GM19328 (cell line): Measurements from ENCODE around the gene BABAM2.

ENCODE experiments used
- ATAC-seq: cut with Tn5 transposase; IDR thresholded peaks from one replicate; pipeline ENCODE4 v1.9.1; 2021; ENCODE audit warnings: mild to moderate bottlenecking, moderate library complexity; ENCODE audit not compliant: unreplicated experiment

BABAM2 gene

GRCh38 chr2:28294451-28294850 lies 403.9 kb downstream of the BABAM2 start:
- no peak for ATAC-seq

- no peak for ATAC-seq
Measured at GRCh38 chr2:28296243-28296642, 405.7 kb downstream of the BABAM2 start.

DNA sequence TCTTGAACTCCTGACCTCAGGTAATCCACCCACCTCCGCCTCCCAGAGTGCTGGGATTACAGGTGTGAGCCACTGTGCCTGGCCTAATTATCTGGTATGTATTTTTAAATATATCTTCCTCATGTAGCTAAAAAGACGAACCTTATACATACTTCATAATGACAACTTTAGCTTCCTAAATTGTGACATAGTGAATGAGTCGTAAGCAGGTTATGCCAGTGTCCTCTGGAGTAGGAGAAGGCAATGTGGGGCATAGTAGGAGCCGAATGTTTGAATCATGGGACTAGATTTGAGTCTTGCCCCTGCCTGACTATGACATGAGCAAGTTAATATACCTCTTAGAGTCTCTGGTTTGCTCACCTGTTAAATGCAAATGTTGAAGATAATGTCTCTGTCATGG lies 406.4 kb downstream of the BABAM2 start:
- no peak for ATAC-seq

- no peak for ATAC-seq
Measured at GRCh38 chr2:28297531-28297930, 407.0 kb downstream of the BABAM2 start.

DNA sequence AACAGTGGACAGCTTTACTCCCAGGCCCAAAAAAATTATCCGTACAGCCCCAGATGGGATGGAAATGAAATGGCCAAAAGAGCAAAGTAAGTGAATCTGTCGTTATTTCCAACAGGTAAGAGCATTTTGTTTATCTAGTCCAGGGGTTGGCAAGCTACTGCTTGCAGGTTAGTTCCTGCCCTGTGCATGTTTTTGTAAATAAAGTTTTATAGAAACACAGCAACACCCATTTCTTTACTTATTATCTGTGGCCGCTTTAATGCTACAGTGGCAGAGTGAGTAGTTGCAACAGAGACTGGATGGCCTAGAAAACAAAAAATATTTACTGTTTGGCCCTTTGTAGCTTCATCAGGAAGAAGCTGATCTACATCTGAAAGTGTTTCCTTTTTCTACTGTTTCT lies 407.9 kb downstream of the BABAM2 start:
- ATAC-seq = no peak

DNA sequence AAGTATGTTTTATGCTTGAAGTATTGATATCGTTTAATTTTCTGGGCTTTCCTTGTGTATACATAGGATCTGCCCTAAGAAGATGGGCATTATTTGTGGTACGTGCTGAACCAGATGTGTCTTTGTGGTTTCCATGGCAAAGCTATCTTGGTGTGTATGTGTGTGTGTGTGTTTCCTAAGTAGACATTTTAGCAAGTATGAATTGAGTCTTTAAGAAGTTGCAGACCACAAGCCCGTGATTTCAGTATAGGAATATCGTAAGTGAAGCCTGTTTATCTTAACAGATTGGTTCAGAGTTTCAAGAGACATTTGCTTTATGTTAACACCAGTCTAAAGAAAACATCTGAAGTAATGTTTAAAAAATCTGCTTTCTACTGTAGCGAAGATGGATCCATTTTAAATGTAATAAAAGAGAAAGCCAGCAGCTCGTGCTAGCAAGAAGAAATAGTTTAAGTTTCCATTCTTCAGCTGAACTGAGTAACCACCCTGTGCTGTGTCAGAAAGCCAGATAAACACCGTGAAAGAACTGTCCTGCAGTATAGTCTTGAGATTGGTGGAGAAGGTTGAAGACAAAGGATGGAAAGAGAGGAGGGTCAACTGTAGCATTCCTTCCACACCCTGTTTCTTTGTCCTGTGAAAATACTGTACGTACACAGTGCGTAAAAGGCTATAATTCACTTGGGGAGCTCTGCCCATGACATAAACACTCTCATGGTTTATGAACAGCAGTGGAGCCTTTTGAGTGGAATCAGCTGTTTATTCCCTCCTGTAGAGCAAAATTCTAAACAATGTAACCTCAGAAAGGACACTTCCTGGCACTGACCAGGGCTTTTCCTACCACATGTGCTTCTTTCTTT lies 410.2 kb downstream of the BABAM2 start:
- ATAC-seq = no peak

- ATAC-seq = no peak
Measured at GRCh38 chr2:28305202-28305601, 414.7 kb downstream of the BABAM2 start.

- ATAC-seq = no peak
Measured at GRCh38 chr2:28310107-28310506, 419.6 kb downstream of the BABAM2 start.

DNA sequence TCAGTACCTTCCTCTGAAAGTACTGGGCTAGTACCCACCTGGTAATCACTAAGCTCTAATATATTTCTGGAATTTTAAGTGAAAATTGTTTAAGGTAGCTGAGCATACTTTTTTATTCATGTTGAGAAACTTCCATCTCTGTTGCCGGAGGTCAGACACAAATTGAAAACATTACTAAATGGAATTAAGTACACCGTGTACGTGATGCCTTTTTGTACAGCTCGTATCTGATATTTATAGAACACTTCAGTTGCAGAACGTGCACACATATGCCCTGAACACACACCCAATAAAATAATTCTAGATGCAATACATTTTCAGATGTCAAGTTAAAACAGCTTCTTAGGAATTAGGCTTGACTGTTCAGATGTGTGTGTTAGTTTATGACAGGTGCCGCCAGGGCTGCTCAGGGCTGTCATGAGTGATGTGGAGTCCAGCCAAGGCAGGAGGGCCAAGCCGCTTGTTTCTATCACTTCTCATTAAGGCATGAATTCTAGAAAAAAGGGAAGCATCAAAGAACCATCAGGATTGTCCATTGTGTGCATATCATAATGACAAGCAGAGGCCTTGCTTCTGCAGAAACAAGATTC lies 421.2 kb downstream of the BABAM2 start:
- no peak for ATAC-seq

DNA sequence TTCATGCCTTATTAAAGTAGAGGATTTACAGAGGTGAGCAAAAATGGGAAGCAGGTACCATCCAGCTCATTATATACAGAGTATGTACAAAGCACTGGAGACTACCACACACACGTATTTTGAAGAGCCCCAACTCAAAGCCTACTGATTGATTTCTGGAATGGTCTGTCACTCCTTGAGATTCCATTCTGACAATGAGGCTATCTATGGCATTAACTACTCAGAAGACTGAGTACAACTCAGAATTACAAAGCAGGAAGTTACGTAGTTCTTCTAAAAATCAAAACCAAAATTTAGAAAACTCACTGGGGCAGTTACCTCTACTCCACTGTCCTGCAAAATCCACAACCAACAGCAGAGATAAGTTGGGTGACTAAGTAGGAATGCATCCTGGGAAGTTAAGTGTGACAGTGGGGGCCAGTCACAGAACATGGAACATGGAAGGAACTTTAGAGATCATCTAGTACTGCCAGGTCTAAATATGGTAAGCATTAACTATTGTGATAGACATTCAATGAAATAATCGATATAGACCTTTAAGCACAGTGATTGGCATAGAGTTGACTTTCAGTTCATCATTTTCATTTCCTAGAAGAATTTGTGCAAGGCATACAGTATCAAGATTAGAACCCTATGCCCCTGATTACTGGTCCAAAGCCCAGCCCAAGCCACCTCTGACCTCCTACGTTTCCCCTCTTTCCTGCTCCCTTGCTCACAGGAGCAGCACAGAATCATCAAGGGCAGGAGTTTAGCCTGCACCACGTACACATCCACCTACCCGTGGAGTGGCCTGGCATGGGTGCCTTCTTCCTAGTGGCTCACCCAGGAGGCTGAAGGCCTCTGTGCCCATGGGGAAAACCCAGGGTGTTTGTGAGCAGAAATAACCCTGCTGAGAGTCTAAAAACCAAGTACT lies 422.0 kb downstream of the BABAM2 start:
- no peak for ATAC-seq

DNA sequence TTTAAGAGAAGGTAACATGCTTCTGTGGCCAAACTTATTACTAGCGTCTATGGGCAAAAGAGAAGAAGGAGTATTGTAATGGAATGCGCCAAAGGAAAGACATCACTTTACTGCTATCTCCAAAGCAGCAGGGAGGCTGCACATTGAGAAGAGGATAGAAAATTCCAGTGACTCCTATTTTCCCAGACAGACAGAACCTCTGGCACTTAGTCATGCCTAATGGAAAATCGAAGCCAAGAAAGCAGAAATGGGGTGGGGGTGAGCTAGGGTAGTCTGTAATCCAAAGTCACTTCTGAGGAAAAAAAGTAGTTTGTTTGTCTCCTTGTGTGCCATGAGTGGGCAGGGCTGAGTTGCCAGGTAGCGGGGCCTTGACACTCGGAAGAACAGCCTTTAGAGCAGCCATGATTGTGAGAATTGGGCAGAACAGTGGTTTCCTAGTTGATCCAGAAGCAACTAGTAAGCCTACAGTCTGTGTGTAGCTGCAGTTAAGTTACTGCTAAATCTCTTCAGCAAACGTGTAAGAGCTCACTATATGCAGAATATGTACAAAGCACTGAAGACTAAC lies 422.8 kb downstream of the BABAM2 start:
- no peak for ATAC-seq

- ATAC-seq = no peak
Measured at GRCh38 chr2:28314968-28315367, 424.4 kb downstream of the BABAM2 start.

GRCh38 chr2:28316546-28317335 lies 426.2 kb downstream of the BABAM2 start:
- ATAC-seq = no peak

DNA sequence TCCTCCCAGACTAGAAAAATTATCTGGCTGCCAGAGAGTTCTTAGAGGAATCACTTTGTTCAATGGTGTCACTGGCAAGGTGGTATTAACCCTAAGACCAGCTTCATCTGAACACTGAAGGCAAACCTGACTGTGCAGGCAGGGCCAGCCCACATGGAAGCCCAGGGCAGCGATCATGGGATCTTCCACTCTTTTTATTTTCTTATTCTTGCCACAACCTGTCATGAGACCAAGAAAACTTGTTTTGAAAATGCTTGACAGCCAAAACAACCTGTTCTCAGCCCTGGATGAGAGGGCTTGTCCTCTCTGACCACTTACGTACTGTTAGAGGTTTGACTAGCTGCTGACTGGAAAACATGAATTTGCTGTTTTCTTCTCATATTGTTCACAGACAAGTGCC lies 426.9 kb downstream of the BABAM2 start:
- no peak for ATAC-seq

GRCh38 chr2:28318023-28318422 lies 427.5 kb downstream of the BABAM2 start:
- no peak for ATAC-seq

DNA sequence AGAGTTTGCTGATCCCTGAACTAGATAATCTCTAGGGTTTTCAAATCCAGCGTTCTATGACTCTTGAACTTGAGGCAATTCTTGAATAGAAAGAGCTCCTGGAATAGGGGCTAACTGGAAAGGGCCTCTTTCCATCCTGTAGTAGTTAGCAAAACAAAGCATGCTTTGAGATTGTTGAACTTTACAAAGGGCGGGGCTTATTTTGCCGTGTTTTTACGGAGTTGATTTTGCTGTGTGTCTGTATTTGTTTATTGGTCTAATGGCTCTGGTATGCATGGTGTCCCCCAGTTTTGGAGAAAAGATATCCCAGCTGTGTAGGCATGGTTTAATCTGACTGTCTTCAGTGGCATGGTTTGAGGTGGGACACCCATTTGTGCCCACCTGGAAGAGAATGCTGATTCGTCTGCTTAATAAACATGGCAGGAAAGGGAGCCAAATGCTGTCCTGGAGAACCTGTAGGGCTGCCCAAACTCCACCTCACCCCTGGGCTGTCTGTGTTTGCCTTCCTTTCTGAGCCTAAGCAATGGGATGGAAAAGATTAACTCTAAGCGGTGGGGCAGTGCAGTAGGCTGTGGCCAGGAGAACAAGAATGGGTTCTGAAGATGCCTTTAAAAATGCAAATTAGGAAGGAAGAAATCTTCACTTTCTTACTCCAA lies 428.1 kb downstream of the BABAM2 start:
- ATAC-seq = no peak

- ATAC-seq = no peak
Measured at GRCh38 chr2:28319118-28320008, 428.8 kb downstream of the BABAM2 start.

GRCh38 chr2:28320009-28320365 lies 429.5 kb downstream of the BABAM2 start:
- no peak for ATAC-seq

- ATAC-seq = no peak
Measured at GRCh38 chr2:28320371-28320770, 429.8 kb downstream of the BABAM2 start.
